ENCODE measurements around the gene MYRF. TPM values are rescaled to one million over a fixed set of nuclear protein-coding genes. Genes with fewer than 3 reads are reported as not detected.

MYRF gene
- total RNA-seq, 1 experiment from 2014 or later: 5.1 TPM

DNA sequence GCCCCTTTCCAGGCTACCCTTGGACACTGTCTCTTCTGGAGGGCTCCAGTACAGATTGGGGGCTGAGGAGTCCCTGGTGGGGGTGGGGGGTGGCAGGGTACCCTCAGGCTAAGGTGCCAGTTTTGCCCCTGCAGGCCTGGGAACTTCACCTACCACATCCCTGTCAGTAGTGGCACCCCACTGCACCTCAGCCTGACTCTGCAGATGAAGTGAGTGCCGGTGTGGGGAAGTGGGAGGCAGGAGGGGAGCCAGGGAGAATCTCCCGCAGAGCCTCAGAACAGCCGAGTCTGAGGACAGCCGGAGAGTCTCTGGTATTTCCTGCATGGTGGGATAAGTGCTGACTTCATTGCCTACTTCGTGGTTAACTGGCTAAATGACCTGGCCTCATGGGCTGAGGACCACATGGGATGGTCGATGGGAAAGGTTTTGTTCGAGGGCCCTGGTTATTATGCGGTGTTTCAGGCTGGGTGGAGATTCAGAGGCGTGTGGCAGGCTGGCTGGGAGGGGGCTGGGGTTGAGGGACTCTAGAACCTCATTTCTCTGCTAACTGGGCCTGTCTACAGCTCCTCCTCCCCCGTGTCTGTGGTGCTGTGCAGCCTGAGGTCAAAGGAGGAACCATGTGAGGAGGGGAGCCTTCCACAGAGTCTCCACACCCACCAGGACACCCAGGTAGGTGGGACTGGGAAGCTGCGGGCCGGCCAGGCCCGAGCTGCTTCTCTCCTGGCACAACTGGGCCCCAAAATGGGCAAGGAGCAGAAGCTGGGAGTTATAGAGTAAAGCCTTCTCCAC, 31.5 kb downstream of the MYRF start:
- intact Hi-C loops (cut with micrococcal nuclease): no loop called here
- ATAC-seq (no peak), DNase-seq (no peak)
- ChIA-PET POLR2A (ENCODE audit: unreplicated experiment) (no interaction called here), CTCF (interaction anchor here (0.6 kb wide), 1 partner anchor 77 kb away, joined by 3 read pairs; no protein-coding TSS in a partner anchor)
- Histone ChIP-seq H2AFZ (ENCODE audit: low read length) (no peak overlapping the region), H3K27ac (ENCODE audit: low read length) (no peak overlapping the region), H3K27me3 (ENCODE audit: low read length) (no peaks in the 10 kb centered on the region), H3K79me2 (ENCODE audit: low read length) (no peaks in the 10 kb centered on the region), H3K9ac (ENCODE audit: low read length) (no peak overlapping the region), H3K4me3 (ENCODE audit: low read length) (no peak overlapping the region), H3K9me2 (replicated peaks; ENCODE audit: low read length) (no peaks in the 10 kb centered on the region), H3F3A (ENCODE audit: low read length, unreplicated experiment) (no peaks in the 10 kb centered on the region), H4K20me1 (ENCODE audit: low read length) (no peaks in the 10 kb centered on the region), H3K9me3 (ENCODE audit: low read length) (no peaks in the 10 kb centered on the region), H3K4me1 (ENCODE audit: insufficient read depth, low read length) (no peaks in the 10 kb centered on the region), H3K36me3 (ENCODE audit: low read depth, low read length) (peaks cover 23% of the 10 kb centered on the region), H3K4me2 (ENCODE audit: low read length) (no peak overlapping the region)
- BruUV-seq (replicated peaks): no TSS peak
- TF ChIP-seq CTCF (conservative IDR thresholded peaks at IDR 0.05; ENCODE audit: low read depth, low read length): no peak
- TF ChIP-seq EZH2 (IDR thresholded peaks at IDR 0.05; ENCODE audit: low read length, unreplicated experiment): no peak
- no peak for TF ChIP-seq EZH2phosphoT487 (IDR thresholded peaks at IDR 0.05; ENCODE audit: borderline replicate concordance, low read length)

DNA sequence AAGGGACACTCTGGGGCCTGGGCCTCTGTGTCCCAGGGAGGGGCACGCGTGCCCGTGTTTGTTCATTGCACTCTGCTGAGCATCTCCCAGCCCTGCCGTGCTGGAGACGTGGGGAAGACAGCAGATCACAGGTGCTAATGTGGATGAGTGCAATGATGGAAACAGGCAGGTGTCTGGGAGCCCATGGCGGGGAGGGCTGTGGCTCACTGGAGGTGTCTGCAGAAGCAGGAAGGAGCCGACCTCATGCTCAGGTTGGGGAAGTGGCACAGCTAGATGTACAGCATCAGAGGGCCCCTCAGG, 32.0 kb downstream of the MYRF start:
- H3K4me2 ChIP-seq (ENCODE audit: low read length): no peak overlapping the region
- H3K27ac ChIP-seq (ENCODE audit: low read length): no peak overlapping the region
- H3K9me2 ChIP-seq (replicated peaks; ENCODE audit: low read length): no peaks in the 10 kb centered on the region
- no peak overlapping the region for H3K9ac ChIP-seq (ENCODE audit: low read length)
- TF ChIP-seq CTCF (conservative IDR thresholded peaks at IDR 0.05; ENCODE audit: low read depth, low read length) (no peak), EZH2phosphoT487 (IDR thresholded peaks at IDR 0.05; ENCODE audit: borderline replicate concordance, low read length) (no peak), EZH2 (IDR thresholded peaks at IDR 0.05; ENCODE audit: low read length, unreplicated experiment) (no peak)
- BruUV-seq (replicated peaks): no TSS peak
- POLR2A ChIA-PET (ENCODE audit: unreplicated experiment): no interaction called here
- no peaks in the 10 kb centered on the region for H4K20me1 ChIP-seq (ENCODE audit: low read length)
- ATAC-seq (no peak), DNase-seq (no peak)
- H2AFZ ChIP-seq (ENCODE audit: low read length): no peak overlapping the region
- peaks cover 28% of the 10 kb centered on the region for H3K36me3 ChIP-seq (ENCODE audit: low read depth, low read length)
- no peaks in the 10 kb centered on the region for H3K27me3 ChIP-seq (ENCODE audit: low read length)
- intact Hi-C loops (cut with micrococcal nuclease): no loop called here
- H3K79me2 ChIP-seq (ENCODE audit: low read length): no peaks in the 10 kb centered on the region
- CTCF ChIA-PET: no interaction called here
- H3K4me3 ChIP-seq (ENCODE audit: low read length): no peak overlapping the region
- no peaks in the 10 kb centered on the region for H3F3A ChIP-seq (ENCODE audit: low read length, unreplicated experiment)
- H3K9me3 ChIP-seq (ENCODE audit: low read length): no peaks in the 10 kb centered on the region
- H3K4me1 ChIP-seq (ENCODE audit: insufficient read depth, low read length): no peaks in the 10 kb centered on the region

DNA sequence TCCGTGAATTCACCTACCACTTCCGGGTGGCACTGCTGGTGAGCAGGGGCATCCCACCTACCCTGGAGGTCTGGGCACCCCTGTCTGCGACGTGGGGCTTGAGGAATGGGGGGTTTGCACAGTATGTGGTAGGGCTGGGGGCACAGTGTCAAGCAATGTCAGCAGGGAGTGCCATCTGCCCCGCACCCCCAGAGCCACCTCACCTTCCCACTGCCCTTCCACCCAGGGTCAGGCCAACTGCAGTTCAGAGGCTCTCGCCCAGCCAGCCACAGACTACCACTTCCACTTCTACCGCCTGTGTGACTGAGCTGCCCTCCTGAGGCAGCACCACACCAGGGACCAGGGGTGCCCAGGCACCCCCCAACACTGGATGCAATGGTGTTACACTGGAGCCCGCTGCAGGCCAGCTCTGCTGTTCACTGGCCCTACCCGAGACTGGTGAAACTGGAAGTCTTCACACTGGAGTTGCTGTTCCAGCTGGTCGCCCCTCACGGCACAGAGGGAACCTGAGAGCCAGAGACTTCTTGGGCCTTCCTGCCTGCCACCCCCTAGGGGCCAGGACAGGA, 33.5 kb downstream of the MYRF start:
- Histone ChIP-seq H3K9me3 (ENCODE audit: low read length) (no peaks in the 10 kb centered on the region), H4K20me1 (ENCODE audit: low read length) (no peaks in the 10 kb centered on the region), H3K4me3 (ENCODE audit: low read length) (no peak overlapping the region), H3K27me3 (ENCODE audit: low read length) (no peaks in the 10 kb centered on the region), H3K79me2 (ENCODE audit: low read length) (peaks cover 9% of the 10 kb centered on the region), H3K9me2 (replicated peaks; ENCODE audit: low read length) (no peaks in the 10 kb centered on the region), H3K27ac (ENCODE audit: low read length) (no peak overlapping the region), H3F3A (ENCODE audit: low read length, unreplicated experiment) (no peaks in the 10 kb centered on the region), H2AFZ (ENCODE audit: low read length) (no peak overlapping the region), H3K36me3 (ENCODE audit: low read depth, low read length) (peaks cover 38% of the 10 kb centered on the region), H3K9ac (ENCODE audit: low read length) (no peak overlapping the region), H3K4me2 (ENCODE audit: low read length) (no peak overlapping the region), H3K4me1 (ENCODE audit: insufficient read depth, low read length) (no peaks in the 10 kb centered on the region)
- ATAC-seq (no peak), DNase-seq (no peak)
- BruUV-seq (replicated peaks): no TSS peak
- TF ChIP-seq EZH2 (IDR thresholded peaks at IDR 0.05; ENCODE audit: low read length, unreplicated experiment) (no peak), CTCF (conservative IDR thresholded peaks at IDR 0.05; ENCODE audit: low read depth, low read length) (no peak), EZH2phosphoT487 (IDR thresholded peaks at IDR 0.05; ENCODE audit: borderline replicate concordance, low read length) (no peak)
- ChIA-PET CTCF (no interaction called here), POLR2A (ENCODE audit: unreplicated experiment) (no interaction called here)
- intact Hi-C loops (cut with micrococcal nuclease): no loop called here

Data from PC-3 (cell line).